Activated CD4-positive, alpha-beta T cell treated with anti-CD3 and anti-CD28 coated beads for 36 hours (primary cell): Measurements from ENCODE around the gene ZGRF1. TPM values are rescaled to one million over a fixed set of nuclear protein-coding genes. Genes with fewer than 3 reads are reported as not detected.
"Not testable (repeated sequence)": the region's sequence is repeated elsewhere in the genome, so short reads cannot be mapped to it uniquely, and the experiment has no call there.

Source experiments
- ATAC-seq: fragments of 200-7000 bp; cut with Tn5 transposase; one replicate; pipeline ENCODE4 v1.10.0; 2021; ENCODE audit warnings: mild to moderate bottlenecking, moderate library complexity
- CTCF ChIA-PET: fragments of 350-600 bp; sonication (Branson Sonifier 250); formaldehyde crosslinking; loops from one replicate; lab custom pipeline; 2021; ENCODE audit warnings: antibody characterized with exemption; lab: Charles Lee
- POLR2A ChIA-PET: fragments of 350-600 bp; sonication (Branson Sonifier 250); formaldehyde crosslinking; loops from one replicate; lab custom pipeline; 2021; ENCODE audit warnings: antibody characterized with exemption, inconsistent platforms; lab: Charles Lee
- DNase-seq: peaks from one replicate; pipeline ENCODE4 v3.0.0-alpha.2; 2020
- H3K27ac Mint-ChIP-seq: one replicate; pipeline ENCODE4 v1.8.0; 2021; ENCODE audit warnings: mixed read lengths
- H3K27me3 Mint-ChIP-seq: one replicate; pipeline ENCODE4 v1.8.0; 2021; ENCODE audit warnings: mixed read lengths
- H3K36me3 Mint-ChIP-seq: one replicate; pipeline ENCODE4 v1.8.0; 2021; ENCODE audit warnings: low read depth, mixed read lengths
- H3K4me1 Mint-ChIP-seq: one replicate; pipeline ENCODE4 v1.8.0; 2021; ENCODE audit warnings: mixed read lengths
- H3K4me3 Mint-ChIP-seq: one replicate; pipeline ENCODE4 v1.8.0; 2021; ENCODE audit warnings: mild to moderate bottlenecking, moderate library complexity, mixed read lengths
- H3K9me3 Mint-ChIP-seq: one replicate; pipeline ENCODE4 v1.8.0; 2021; ENCODE audit warnings: low read depth, mixed read lengths
- intact Hi-C, 2 experiments: fragments of 100-400 bp; cut with DNase I in 1 of 2; cut with micrococcal nuclease in 1 of 2; formaldehyde crosslinking; loops; one replicate each; pipeline versions ENCODE4 v1.14.2 to v1.15.1; 2022 to 2024; cut with DNase I, micrococcal nuclease
- total RNA-seq, 2 experiments: library from RNA; stranded (reverse); gene quantifications; one replicate each; pipeline ENCODE4 v1.2.3, GENCODE V29; 2021

ZGRF1 gene
- total RNA-seq, 2 experiments from 2014 or later, result 38.4 to 45.0 TPM

DNA sequence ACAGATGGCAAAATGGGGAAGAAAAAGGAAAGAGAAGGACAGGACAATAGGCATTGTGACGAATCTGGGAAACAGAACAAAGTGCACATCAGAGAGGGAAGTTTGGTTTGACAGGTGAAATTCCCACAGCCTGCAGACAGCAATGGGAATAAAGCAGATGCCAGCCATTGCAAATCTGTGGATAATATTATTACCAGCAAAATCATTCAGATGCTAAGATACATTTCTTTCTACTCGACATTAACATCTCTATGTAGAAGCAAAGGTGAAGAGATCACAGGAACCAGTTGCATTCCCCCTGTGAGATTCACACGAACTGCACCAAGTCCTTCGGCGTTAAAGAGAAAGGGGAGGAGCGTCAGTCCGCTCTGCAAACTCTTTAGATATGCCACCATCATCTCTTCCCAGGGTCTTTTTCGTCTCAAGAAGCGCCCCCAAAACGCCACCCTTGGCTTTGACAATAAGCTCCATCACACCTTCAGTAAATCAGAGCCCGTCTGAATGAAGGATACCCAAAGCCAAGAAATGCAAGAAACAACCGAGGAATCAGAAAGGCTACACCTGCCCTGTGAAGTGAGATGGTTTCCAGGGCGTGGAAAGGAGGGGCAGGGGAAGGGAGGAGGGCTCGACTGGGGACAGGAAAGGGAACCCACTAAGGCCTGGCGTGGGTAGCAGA lies 122.6 kb downstream of the ZGRF1 start:
- Mint-ChIP-seq H3K4me3 (peak overlapping the region; percentile 89), H3K27ac (no peak overlapping the region), H3K27me3 (peaks cover 78% of the 10 kb centered on the region), H3K9me3 (peaks cover 5% of the 10 kb centered on the region), H3K4me1 (peaks cover 55% of the 10 kb centered on the region), H3K36me3 (no peaks in the 10 kb centered on the region)
- DNase-seq (peak; percentile 24), ATAC-seq (peak; percentile 21)
- ChIA-PET POLR2A (no interaction called here), CTCF (interaction anchor here (0.7 kb wide), 1 partner anchor 9 kb away, joined by 5 read pairs; no protein-coding TSS in a partner anchor)
- intact Hi-C loops, result no loop called here

DNA sequence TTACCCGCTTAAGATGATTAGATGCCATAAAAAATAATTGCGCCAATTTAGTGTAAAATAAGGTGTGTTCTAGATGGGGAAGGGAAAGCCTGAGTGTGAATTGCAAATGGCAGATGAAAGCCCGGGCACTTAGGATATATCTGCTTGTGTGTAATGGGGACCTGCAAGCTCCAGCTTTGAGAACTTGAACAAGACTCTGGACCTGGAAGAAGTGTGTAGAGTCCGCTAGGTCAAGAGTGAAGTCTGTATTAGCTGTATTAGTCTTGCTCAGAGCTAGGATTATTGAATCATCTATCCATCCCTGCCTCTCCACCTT lies 124.9 kb downstream of the ZGRF1 start:
- no peaks in the 10 kb centered on the region for H3K36me3 Mint-ChIP-seq
- CTCF ChIA-PET, result interaction anchor here (0.6 to 4.8 kb wide), 4 partner anchors 8 to 434 kb away, joined by 3 to 30 read pairs (median 4); no protein-coding TSS in a partner anchor
- DNase-seq (no peak), ATAC-seq (no peak)
- POLR2A ChIA-PET, result no interaction called here
- no peak overlapping the region for H3K27ac Mint-ChIP-seq
- intact Hi-C loops, result no loop called here
- H3K4me1 Mint-ChIP-seq, result peaks cover 44% of the 10 kb centered on the region
- peaks cover 74% of the 10 kb centered on the region for H3K27me3 Mint-ChIP-seq
- peaks cover 5% of the 10 kb centered on the region for H3K9me3 Mint-ChIP-seq
- no peak overlapping the region for H3K4me3 Mint-ChIP-seq

DNA sequence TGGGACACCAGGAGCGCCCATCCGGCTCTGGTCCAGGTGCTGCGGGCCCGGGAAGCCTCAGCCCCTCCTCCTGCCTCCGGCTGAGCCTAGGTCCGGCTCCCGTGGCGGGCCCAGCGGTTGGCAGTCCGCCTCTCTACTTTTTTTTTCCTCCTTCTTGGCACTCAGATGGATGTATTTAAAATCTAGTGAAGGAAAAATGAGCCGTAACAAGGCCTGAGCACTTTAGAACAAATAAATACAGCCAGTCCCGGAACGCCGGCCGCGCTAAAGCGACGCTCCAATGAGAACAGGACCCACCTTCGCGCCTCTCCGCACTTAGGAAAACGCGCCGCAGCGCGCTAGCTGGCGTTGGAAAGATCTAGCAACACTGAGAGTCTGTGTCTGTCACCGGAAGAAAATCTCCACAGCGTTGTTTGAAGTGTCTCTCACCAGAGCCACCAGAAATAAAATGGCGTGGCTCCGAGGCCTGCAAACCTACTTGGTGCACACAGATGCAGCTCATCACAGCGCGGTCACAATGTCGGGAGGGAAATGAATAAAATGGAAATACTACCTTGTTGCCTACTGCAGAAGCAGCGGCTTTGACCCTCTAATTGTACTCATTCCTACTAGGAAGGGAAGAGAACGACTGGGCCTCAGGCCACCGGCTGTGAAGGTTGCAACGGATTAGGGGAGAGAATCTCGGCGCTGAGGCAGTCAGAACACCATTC lies 125.5 kb downstream of the ZGRF1 start:
- ATAC-seq (no peak), DNase-seq (peak; percentile 40)
- Mint-ChIP-seq H3K4me1 (peaks cover 42% of the 10 kb centered on the region), H3K27me3 (peaks cover 75% of the 10 kb centered on the region), H3K9me3 (peaks cover 5% of the 10 kb centered on the region), H3K27ac (no peak overlapping the region), H3K4me3 (no peak overlapping the region), H3K36me3 (no peaks in the 10 kb centered on the region)
- POLR2A ChIA-PET, result interaction anchor here (1.4 kb wide), 1 partner anchor 225 kb away, joined by 3 read pairs; the partner anchor contains the start of gene TIFA
- intact Hi-C loops, result no loop called here
- CTCF ChIA-PET, result interaction anchor here (0.6 to 4.8 kb wide), 4 partner anchors 11 to 435 kb away, joined by 3 to 30 read pairs (median 4); no protein-coding TSS in a partner anchor

DNA sequence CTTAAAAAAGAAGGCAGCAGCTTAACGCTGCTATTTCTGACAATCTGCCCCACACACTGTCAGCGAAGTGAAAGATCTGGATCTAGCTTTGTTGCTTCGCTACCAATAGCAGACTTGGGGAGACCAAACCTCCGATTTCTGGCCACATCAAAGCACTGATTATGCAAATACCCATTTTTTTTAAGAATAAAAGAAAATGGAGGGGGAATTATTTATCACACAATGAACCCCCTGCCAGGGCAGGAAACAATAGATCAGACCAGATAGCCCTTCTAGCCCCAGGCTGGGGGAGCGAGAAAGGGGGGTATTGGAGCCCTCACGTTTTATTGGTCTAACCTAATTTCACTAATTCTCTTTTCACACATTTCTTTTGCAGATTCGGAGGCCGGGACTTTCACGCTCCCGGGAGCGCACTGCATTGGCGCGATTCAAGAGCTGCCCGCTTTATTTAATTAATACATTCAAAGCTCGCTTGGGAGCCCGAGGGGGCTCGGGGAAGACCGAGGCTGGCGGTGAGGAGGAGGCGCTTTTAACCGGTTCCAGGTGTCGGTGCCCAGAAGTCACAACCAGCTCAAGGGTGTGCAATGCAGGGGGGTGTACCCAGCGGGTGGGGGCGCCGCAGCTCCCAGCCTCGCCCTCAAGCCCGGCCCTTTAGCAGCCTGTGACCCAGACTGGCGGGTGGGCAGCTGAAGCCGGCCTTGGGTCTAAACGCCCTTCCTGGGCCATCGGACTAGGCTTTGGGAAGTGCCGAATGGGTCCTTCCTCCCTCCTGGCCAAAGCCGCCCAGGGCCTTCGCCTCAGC lies 126.2 kb downstream of the ZGRF1 start:
- H3K27ac Mint-ChIP-seq, result no peak overlapping the region
- ATAC-seq, result no peak
- intact Hi-C loops, result no loop called here
- H3K27me3 Mint-ChIP-seq, result peaks cover 78% of the 10 kb centered on the region
- DNase-seq, result no peak
- peaks cover 37% of the 10 kb centered on the region for H3K4me1 Mint-ChIP-seq
- ChIA-PET POLR2A (interaction anchor here (1.2 to 1.4 kb wide), 2 partner anchors 12 to 224 kb away, joined by 3 to 5 read pairs; partner anchors contain the start of gene TIFA), CTCF (interaction anchor here (0.6 to 4.8 kb wide), 5 partner anchors 11 to 1070 kb away, joined by 3 to 30 read pairs (median 4); no protein-coding TSS in a partner anchor)
- peak overlapping the region; percentile 45 for H3K4me3 Mint-ChIP-seq
- peaks cover 5% of the 10 kb centered on the region for H3K9me3 Mint-ChIP-seq
- H3K36me3 Mint-ChIP-seq, result no peaks in the 10 kb centered on the region

DNA sequence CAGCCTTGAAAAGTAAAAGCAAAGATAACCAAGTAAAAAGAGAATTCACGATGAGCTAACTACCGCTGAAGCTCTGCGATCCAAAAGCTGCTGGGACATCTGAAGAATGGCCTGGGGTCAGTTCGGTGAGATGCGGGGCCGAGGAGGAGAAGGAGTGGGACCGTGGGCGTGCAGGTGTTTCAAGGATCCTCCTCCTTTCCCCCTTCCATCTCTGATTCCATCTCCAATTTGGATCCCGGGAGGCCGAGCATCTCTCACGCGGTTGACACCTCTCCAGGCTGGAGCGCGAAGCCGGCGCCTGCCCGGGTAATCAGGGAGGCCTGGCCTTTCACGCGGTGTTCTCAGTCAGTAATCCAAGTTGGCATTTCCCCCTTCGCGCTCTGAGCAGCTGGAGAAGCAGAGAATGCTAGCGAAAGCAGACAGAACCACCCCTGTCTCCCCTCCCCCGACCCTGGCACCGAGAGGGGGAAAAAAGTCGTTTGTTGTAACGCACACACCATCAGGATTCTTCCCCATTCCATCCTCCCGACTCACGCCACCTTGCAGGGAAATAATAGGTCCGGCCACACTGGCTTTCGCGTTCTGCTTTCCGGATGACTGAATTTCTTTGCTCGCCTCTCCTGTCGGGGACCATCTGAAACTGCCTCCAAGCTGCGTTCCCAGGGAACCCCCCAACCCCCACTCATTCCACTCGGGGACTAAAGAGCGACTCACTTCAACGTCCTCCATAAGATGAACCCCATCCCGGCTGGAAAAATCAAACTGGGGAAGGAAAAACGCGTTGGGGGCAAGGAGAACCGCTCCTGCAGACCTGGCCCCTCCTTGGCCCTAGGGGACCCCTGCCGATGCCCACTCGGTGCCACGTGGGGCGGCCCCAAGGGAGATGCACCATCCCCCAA lies 127.2 kb downstream of the ZGRF1 start:
- CTCF ChIA-PET, result interaction anchor here (0.7 to 4.8 kb wide), 6 partner anchors 10 to 182 kb away, joined by 3 to 30 read pairs (median 3); no protein-coding TSS in a partner anchor
- POLR2A ChIA-PET, result interaction anchor here (1.2 to 1.4 kb wide), 2 partner anchors 13 to 223 kb away, joined by 3 to 5 read pairs; partner anchors contain the start of gene TIFA
- H3K4me3 Mint-ChIP-seq, result peak overlapping the region; percentile 40
- peaks cover 5% of the 10 kb centered on the region for H3K9me3 Mint-ChIP-seq
- no peak overlapping the region for H3K27ac Mint-ChIP-seq
- ATAC-seq (no peak), DNase-seq (peak; percentile 18)
- H3K27me3 Mint-ChIP-seq, result peaks cover 75% of the 10 kb centered on the region
- intact Hi-C loops, result loop anchor here (1.0 to 2.0 kb wide), 2 partner anchors 9 to 13 kb away; no protein-coding TSS in a partner anchor
- no peaks in the 10 kb centered on the region for H3K36me3 Mint-ChIP-seq
- peaks cover 31% of the 10 kb centered on the region for H3K4me1 Mint-ChIP-seq

DNA sequence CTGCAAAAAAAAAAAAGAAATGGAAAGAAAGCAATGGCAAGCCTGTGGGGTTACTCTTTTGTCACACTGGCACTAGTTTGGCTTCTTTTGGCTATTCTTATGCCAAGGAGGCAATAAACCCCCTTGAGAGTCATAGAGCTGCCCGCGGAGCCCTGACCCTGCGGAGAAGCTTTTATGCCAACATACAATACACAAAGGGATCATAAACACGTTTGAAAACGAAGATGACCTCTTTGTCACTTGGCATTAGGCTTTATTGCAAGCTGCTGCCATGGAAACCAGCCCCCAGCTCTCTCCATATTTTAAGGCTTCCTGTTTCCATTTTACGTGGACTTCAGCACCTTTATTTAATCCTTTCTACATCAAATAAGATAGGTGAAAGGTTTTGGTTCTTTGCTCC lies 128.4 kb downstream of the ZGRF1 start:
- intact Hi-C loops, result loop anchor here (2.0 kb wide), 1 partner anchor 14 kb away; no protein-coding TSS in a partner anchor
- peaks cover 24% of the 10 kb centered on the region for H3K4me1 Mint-ChIP-seq
- H3K9me3 Mint-ChIP-seq, result peaks cover 5% of the 10 kb centered on the region
- H3K4me3 Mint-ChIP-seq, result no peak overlapping the region
- no peak overlapping the region for H3K27ac Mint-ChIP-seq
- DNase-seq (no peak), ATAC-seq (no peak)
- ChIA-PET POLR2A (no interaction called here), CTCF (interaction anchor here (1.3 to 1.8 kb wide), 3 partner anchors 10 to 16 kb away, joined by 3 to 8 read pairs (median 3); no protein-coding TSS in a partner anchor)
- peaks cover 69% of the 10 kb centered on the region for H3K27me3 Mint-ChIP-seq
- no peaks in the 10 kb centered on the region for H3K36me3 Mint-ChIP-seq

DNA sequence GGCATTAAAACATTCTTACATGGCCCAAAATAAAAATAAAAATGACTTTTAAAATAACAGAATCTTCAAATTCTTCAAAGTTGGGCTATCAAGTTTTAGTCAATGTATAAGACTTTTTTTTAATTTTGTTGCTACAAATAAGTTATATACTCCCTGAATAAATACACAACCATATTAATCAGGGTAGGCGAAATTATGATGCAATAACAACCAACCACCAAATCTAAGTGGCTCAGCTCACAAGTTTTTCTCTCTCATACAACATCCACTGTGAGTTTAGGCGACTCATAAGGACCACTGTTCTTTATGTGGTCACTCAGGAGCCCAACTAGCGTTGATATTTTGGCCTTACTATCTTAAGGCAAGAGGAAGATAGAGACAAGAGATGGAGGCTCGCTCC lies 131.9 kb downstream of the ZGRF1 start:
- DNase-seq (no peak), ATAC-seq (no peak)
- ChIA-PET CTCF (interaction anchor here (1.2 to 2.2 kb wide), 3 partner anchors 15 to 291 kb away, joined by 3 to 8 read pairs (median 4); no protein-coding TSS in a partner anchor), POLR2A (no interaction called here)
- Mint-ChIP-seq H3K36me3 (no peaks in the 10 kb centered on the region), H3K27ac (no peak overlapping the region), H3K9me3 (no peaks in the 10 kb centered on the region), H3K4me1 (peaks cover 12% of the 10 kb centered on the region), H3K27me3 (peaks cover 53% of the 10 kb centered on the region), H3K4me3 (no peak overlapping the region)
- intact Hi-C loops, result no loop called here

DNA sequence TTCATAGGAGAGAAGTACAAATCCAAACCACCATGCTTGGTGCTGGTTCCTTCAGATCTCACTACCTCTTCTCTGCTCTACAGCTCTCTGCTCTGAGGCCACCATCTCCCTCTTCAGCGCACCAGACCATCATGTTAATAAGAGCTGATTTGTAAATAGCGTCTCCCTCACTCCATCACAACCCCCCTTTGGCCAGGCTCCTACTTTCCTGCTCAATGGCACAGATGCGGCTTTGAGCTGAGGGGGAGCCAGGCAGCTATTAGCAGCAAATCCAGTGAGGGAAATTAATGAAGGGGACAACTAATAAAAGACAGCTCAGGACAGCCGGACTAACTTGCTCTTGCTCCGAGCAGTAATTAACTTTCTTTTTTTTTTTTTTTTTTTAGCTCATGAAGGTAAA lies 133.8 kb downstream of the ZGRF1 start:
- ChIA-PET POLR2A (interaction anchor here (0.6 kb wide), 1 partner anchor 19 kb away, joined by 3 read pairs; no protein-coding TSS in a partner anchor), CTCF (interaction anchor here (2.2 kb wide), 1 partner anchor 14 kb away, joined by 4 read pairs; no protein-coding TSS in a partner anchor)
- DNase-seq (no peak), ATAC-seq (no peak)
- H3K36me3 Mint-ChIP-seq, result no peaks in the 10 kb centered on the region
- intact Hi-C loops, result no loop called here
- no peaks in the 10 kb centered on the region for H3K4me1 Mint-ChIP-seq
- no peaks in the 10 kb centered on the region for H3K9me3 Mint-ChIP-seq
- no peak overlapping the region for H3K27ac Mint-ChIP-seq
- no peak overlapping the region for H3K4me3 Mint-ChIP-seq
- peaks cover 41% of the 10 kb centered on the region for H3K27me3 Mint-ChIP-seq

DNA sequence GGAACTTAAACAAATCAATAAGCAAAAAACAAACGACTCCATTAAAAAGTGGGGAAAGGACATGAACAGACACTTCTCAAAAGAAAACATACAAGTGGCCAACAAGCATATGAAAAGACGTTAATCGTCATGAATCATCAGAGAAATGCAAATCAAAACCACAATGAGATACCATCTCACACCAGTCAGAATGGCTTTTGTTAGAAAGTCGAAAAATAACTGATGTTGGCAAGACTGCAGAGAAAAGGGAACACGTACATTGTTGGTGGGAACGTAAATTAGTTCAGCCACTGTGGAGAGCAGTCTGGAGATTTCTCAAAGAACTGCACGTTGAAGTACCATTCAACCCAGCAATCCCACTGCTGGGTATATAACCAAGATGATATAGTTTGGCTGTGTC lies 144.4 kb downstream of the ZGRF1 start:
- intact Hi-C loops, result no loop called here
- Mint-ChIP-seq H3K4me3 (no peak overlapping the region), H3K36me3 (no peaks in the 10 kb centered on the region), H3K9me3 (peaks cover 17% of the 10 kb centered on the region), H3K27ac (no peak overlapping the region), H3K4me1 (no peaks in the 10 kb centered on the region), H3K27me3 (peaks cover 16% of the 10 kb centered on the region)
- ChIA-PET CTCF (no interaction called here), POLR2A (no interaction called here)
- DNase-seq (no peak), ATAC-seq (no peak)

DNA sequence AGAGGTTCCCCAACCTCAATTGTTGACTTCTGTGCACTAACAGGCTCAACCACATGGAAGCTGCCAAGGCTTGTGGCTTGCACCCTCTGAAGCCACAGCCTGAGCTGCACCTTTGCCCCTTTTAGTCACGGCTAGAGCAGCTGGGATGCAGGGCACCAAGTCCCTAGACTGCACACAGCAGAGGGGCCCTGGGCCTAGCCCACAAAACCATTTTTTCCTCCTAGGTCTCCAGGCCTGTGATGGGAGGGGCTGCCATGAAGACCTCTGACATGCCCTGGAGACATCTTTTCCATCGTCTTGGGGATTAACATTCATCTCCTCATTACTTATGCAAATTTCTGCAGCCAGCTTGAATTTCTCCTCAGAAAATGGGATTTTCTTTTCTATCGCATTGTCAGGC lies 145.9 kb downstream of the ZGRF1 start:
- POLR2A ChIA-PET, DNase-seq, intact Hi-C loops, H3K27ac Mint-ChIP-seq, ATAC-seq, H3K36me3 Mint-ChIP-seq, H3K4me1 Mint-ChIP-seq, CTCF ChIA-PET, H3K4me3 Mint-ChIP-seq: not testable (repeated sequence)
- Mint-ChIP-seq H3K27me3 (peaks cover 18% of the 10 kb centered on the region), H3K9me3 (peaks cover 17% of the 10 kb centered on the region)
